Heart right ventricle (tissue), 16 donors: ENCODE results near the gene LITAF. TPM values are rescaled to one million over a fixed set of nuclear protein-coding genes. Genes with fewer than 3 reads are reported as not detected.

ENCODE experiments used
- ATAC-seq, 8 donors: fragments of 200-7000 bp; cut with Tn5 transposase; one replicate each; pipeline ENCODE4 v1.9.1; 2020; ENCODE audit warnings: mild to moderate bottlenecking in 8 of 8, moderate library complexity in 8 of 8, moderate number of reproducible peaks in 1 of 8
- DNase-seq, 2 donors: peaks; one replicate each; pipeline ENCODE4 v3.0.0-alpha.2; 2020
- H3K27ac ChIP-seq, 10 donors: fragments of 200-600 bp; sonication (generic) in 2 of 10; one replicate each; pipeline versions ENCODE4 v1.5.0 to v1.8.0; 2020 to 2022; ENCODE audit warnings: mild to moderate bottlenecking in 3 of 10
- H3K27me3 ChIP-seq, 7 donors: fragments of 200-600 bp; one replicate each; pipeline ENCODE4 v1.8.0; 2021 to 2022; ENCODE audit warnings: mild to moderate bottlenecking in 2 of 7
- H3K36me3 ChIP-seq, 9 donors: fragments of 200-600 bp; sonication (generic) in 1 of 9; one replicate each; pipeline versions ENCODE4 v1.5.0 to v1.8.0; 2020 to 2022; ENCODE audit warnings: mild to moderate bottlenecking in 2 of 9
- H3K4me1 ChIP-seq, 9 donors: fragments of 200-600 bp; sonication (generic) in 1 of 9; one replicate each; pipeline versions ENCODE4 v1.5.0 to v1.8.0; 2020 to 2022; ENCODE audit warnings: mild to moderate bottlenecking in 4 of 9
- H3K4me3 ChIP-seq, 10 donors: fragments of 200-600 bp; sonication (generic) in 2 of 10; one replicate each; pipeline versions ENCODE4 v1.5.0 to v1.8.0; 2020 to 2022; ENCODE audit warnings: mild to moderate bottlenecking in 7 of 10, moderate library complexity in 2 of 10
- H3K9me3 ChIP-seq, 11 donors: fragments of 200-600 bp in 10 of 11; sonication (generic) in 2 of 11; one replicate each; pipeline versions ENCODE4 v1.5.0 to v1.8.0; 2013 to 2022; ENCODE audit warnings: mild to moderate bottlenecking in 2 of 11, control low read depth in 1 of 11, moderate library complexity in 1 of 11
- WGBS, 2 donors: extraction: QIAGEN DNeasy Blood & Tissue Kit; methylation state at CpG; one replicate each; pipeline ENCODE4 v1.1.7; 2013; ENCODE audit warnings: inconsistent platforms in 1 of 2; 5-methylcytosine and 5-hydroxymethylcytosine counted together
- intact Hi-C, 10 donors: fragments of 100-400 bp; cut with DNase I; formaldehyde crosslinking; loops; one replicate each; pipeline versions ENCODE4 v1.11.1 to v1.14.2; 2022
- polyA plus RNA-seq, 2 donors: library from polyadenylated mRNA; stranded (reverse); fragments of 200-250 nt; gene quantifications; one replicate each; pipeline ENCODE4 v1.2.3, GENCODE V29; 2013
- total RNA-seq, 10 donors: library from RNA; stranded (reverse); fragmentation: NEBNext Ultra II Directional in 3 of 10; extraction: Animal tissue kit (Norgen Biotek cat#: 25700) in 3 of 10; gene quantifications; one replicate each; pipeline versions ENCODE4 v1.2.1 to v1.2.4, GENCODE V29; 2021 to 2023
- TF ChIP-seq, protein P1 (sequence below), 9 donors: fragments of 200-600 bp; sonication (generic) in 2 of 9; IDR thresholded peaks; one replicate each; pipeline versions ENCODE4 v1.5.0 to v1.8.0; 2021 to 2022; ENCODE audit warnings: antibody characterized with exemption in 9 of 9, mild to moderate bottlenecking in 5 of 9, moderate library complexity in 1 of 9
- donor health status: Arrhythmogenic right ventricular cardiomyopathy.
- donor health status: ischemic (EF 13 %, LVEDD 7.1; RV severe dilation, severe dysfunction).
- donor health status: healthy with polysubstance abuse.
- donor health status: DM: no; HTN: yes; CAD: no.
- donor health status: DM: no; HTN: no; CAD: no.
- donor health status: ischemic (EF 25% LVEDD 6.9; RV normal size, moderate dysfunction).
- donor health status: ischemic (EF 25% LVEDD 5.7; RV mildly dilated, moderate dysfunction).
- donor health status: healthy.
- donor health status: DM: yes; HTN: yes; CAD: no.
- donor health status: Ischemic cardiomyopathy.
- donor health status: ischemic (EF 35%, LVEDD 5.7; RV mildly dilated, moderate dysfunction).
- donor health status: nonischemic (EF 11% LVEDD 7.7; RV severe dilation, severe dysfunction).
- donor health status: DM: yes; HTN: yes; CAD: no.
- donor health status: PGD.
- donor health status: ischemic (EF 29% LVEDD 5.4; RV normal size, mild dysfunction).
- donor health status: nonischemic (EF 23%, LVEDD 6.1; RV moderate dilation, normal function).

LITAF gene
- total and polyA plus RNA-seq, 12 donors = 13.3 to 96.9 (median 38.2) TPM

- H3K4me1 ChIP-seq = peaks cover 0 to 82% (median 8%) of the 10 kb centered on the region in 9 donors
- H3K4me3 ChIP-seq = no peak overlapping the region
- H3K27me3 ChIP-seq = no peaks in the 10 kb centered on the region
- 85 to 86% methylated on average over 16 of the region's 16 CpGs for WGBS, 2 donors
- ATAC-seq (peak in 3 of 8 donors; percentile 20 to 29 (median 23)), DNase-seq (no peak)
- H3K36me3 ChIP-seq = no peaks in the 10 kb centered on the region
- intact Hi-C loops = no loop called here
- H3K9me3 ChIP-seq = peaks cover 0 to 5% (median 0%) of the 10 kb centered on the region in 11 donors
- TF ChIP-seq, protein P1, sequence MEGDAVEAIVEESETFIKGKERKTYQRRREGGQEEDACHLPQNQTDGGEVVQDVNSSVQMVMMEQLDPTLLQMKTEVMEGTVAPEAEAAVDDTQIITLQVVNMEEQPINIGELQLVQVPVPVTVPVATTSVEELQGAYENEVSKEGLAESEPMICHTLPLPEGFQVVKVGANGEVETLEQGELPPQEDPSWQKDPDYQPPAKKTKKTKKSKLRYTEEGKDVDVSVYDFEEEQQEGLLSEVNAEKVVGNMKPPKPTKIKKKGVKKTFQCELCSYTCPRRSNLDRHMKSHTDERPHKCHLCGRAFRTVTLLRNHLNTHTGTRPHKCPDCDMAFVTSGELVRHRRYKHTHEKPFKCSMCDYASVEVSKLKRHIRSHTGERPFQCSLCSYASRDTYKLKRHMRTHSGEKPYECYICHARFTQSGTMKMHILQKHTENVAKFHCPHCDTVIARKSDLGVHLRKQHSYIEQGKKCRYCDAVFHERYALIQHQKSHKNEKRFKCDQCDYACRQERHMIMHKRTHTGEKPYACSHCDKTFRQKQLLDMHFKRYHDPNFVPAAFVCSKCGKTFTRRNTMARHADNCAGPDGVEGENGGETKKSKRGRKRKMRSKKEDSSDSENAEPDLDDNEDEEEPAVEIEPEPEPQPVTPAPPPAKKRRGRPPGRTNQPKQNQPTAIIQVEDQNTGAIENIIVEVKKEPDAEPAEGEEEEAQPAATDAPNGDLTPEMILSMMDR (IDR thresholded peaks at IDR 0.05) = no peak
- H3K27ac ChIP-seq = peak overlapping the region in 2 of 10 donors; percentile 14 to 90
Measured at GRCh38 chr16:11624636-11625607, 38.2 kb upstream of the LITAF start.

- 93 to 96% methylated on average over 4 of the region's 4 CpGs for WGBS, 2 donors
Measured at GRCh38 chr16:11624205-11624604, 37.5 kb upstream of the LITAF start.

DNA sequence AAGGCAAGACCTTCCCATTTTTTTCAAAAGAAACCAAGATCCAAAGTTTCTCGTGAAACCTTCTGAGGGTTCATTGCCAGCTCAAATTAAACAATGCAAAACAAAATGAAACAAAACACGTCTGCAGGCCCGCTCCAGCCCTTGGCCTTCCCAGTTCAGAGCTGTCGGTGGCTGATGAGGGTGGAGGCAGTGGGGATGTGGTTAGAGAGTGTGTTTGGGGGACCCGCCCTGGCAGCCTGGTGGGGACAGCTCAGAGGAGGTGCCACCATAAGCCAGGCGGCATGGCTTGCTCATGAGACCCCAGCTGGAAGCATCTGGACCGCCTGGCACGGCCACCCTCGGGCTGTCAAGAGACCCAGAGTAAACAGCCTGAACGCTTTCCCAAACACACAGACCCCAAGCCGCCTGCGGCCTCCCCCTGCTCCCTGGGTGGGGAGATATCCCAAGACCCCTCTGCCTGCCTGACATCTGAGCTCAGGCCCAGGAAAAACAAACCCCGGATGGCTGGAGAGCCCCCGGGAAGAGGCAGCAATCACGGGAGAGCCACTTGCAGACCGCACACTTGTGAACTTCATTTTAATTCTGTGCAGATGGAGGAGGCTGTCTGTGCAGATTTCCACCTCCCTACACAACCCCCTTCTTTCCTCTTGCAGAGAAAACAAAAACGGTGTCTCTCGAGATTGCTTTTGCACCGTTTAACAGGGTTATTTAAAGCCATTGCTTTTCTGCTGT, 35.4 kb upstream of the LITAF start:
- H3K27me3 ChIP-seq = no peaks in the 10 kb centered on the region
- peak overlapping the region in 6 of 10 donors; percentile 0 to 87 (median 52) for H3K27ac ChIP-seq
- intact Hi-C loops = no loop called here
- peak in 7 of 8 donors; percentile 48 to 68 (median 61) for ATAC-seq
- DNase-seq = peak in 1 of 2 donors; percentile 33
- TF ChIP-seq, protein P1 (IDR thresholded peaks at IDR 0.05) = no peak
- H3K36me3 ChIP-seq = no peaks in the 10 kb centered on the region
- 25 to 34% methylated on average over 19 of the region's 19 CpGs for WGBS, 2 donors
- H3K4me1 ChIP-seq = peaks cover 0 to 75% (median 6%) of the 10 kb centered on the region in 9 donors
- H3K9me3 ChIP-seq = peaks cover 0 to 5% (median 0%) of the 10 kb centered on the region in 11 donors
- H3K4me3 ChIP-seq = peak overlapping the region in 7 of 10 donors; percentile 7 to 30 (median 22)

More at GRCh38 chr16:11624205-11624604, 37.5 kb upstream of the LITAF start:
- Histone ChIP-seq H3K27ac (peak overlapping the region in 1 of 10 donors; percentile 90), H3K27me3 (no peaks in the 10 kb centered on the region), H3K4me3 (no peak overlapping the region), H3K36me3 (no peaks in the 10 kb centered on the region), H3K9me3 (peaks cover 0 to 5% (median 0%) of the 10 kb centered on the region in 11 donors), H3K4me1 (peaks cover 0 to 82% (median 8%) of the 10 kb centered on the region in 9 donors)
- ATAC-seq (no peak), DNase-seq (no peak)
- intact Hi-C loops = no loop called here
- TF ChIP-seq, protein P1 (IDR thresholded peaks at IDR 0.05) = no peak

GRCh38 chr16:11621539-11621919, 34.8 kb upstream of the LITAF start:
- H3K27me3 ChIP-seq = no peaks in the 10 kb centered on the region
- H3K9me3 ChIP-seq = peaks cover 0 to 5% (median 0%) of the 10 kb centered on the region in 11 donors
- peaks cover 0 to 75% (median 6%) of the 10 kb centered on the region in 9 donors for H3K4me1 ChIP-seq
- H3K36me3 ChIP-seq = no peaks in the 10 kb centered on the region
- ATAC-seq (peak in 2 of 8 donors; percentile 23 to 25), DNase-seq (no peak)
- intact Hi-C loops = no loop called here
- 56 to 62% methylated on average over 6 of the region's 6 CpGs for WGBS, 2 donors
- TF ChIP-seq, protein P1 (IDR thresholded peaks at IDR 0.05) = no peak
- peak overlapping the region in 6 of 10 donors; percentile 7 to 30 (median 24) for H3K4me3 ChIP-seq
- peak overlapping the region in 4 of 10 donors; percentile 15 to 87 (median 58) for H3K27ac ChIP-seq
